ENCODE measurements around the gene DPP4.

- TF ChIP-seq CHD1 (IDR thresholded peaks at IDR 0.05; ENCODE audit: low read depth, low read length) (no peak), CTCF (conservative IDR thresholded peaks at IDR 0.05; ENCODE audit: low read depth, low read length) (no peak), NFE2L2 (IDR thresholded peaks at IDR 0.05; ENCODE audit: low read depth, low read length) (no peak), MXI1 (IDR thresholded peaks at IDR 0.05; ENCODE audit: borderline replicate concordance, low read depth, low read length) (no peak), USF2 (IDR thresholded peaks at IDR 0.05; ENCODE audit: low read depth, low read length) (no peak), RCOR1 (IDR thresholded peaks at IDR 0.05; ENCODE audit: insufficient replicate concordance, low read length) (no peak), POLR2A (IDR thresholded peaks at IDR 0.05; ENCODE audit: low read depth, low read length) (no peak), CEBPB (IDR thresholded peaks at IDR 0.05; ENCODE audit: low read depth, low read length) (no peak), SMC3 (IDR thresholded peaks at IDR 0.05; ENCODE audit: low read depth, low read length) (no peak)
These were observed 36.8 kb downstream of the DPP4 start for GRCh38 chr2:162037028-162037795.
